ENCODE results near the gene MCAT. TPM values are rescaled to one million over a fixed set of nuclear protein-coding genes. Genes with fewer than 3 reads are reported as not detected.

The MCAT gene, protein sequence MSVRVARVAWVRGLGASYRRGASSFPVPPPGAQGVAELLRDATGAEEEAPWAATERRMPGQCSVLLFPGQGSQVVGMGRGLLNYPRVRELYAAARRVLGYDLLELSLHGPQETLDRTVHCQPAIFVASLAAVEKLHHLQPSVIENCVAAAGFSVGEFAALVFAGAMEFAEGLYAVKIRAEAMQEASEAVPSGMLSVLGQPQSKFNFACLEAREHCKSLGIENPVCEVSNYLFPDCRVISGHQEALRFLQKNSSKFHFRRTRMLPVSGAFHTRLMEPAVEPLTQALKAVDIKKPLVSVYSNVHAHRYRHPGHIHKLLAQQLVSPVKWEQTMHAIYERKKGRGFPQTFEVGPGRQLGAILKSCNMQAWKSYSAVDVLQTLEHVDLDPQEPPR
- polyA plus RNA-seq (2013) = 16.7 TPM

DNA sequence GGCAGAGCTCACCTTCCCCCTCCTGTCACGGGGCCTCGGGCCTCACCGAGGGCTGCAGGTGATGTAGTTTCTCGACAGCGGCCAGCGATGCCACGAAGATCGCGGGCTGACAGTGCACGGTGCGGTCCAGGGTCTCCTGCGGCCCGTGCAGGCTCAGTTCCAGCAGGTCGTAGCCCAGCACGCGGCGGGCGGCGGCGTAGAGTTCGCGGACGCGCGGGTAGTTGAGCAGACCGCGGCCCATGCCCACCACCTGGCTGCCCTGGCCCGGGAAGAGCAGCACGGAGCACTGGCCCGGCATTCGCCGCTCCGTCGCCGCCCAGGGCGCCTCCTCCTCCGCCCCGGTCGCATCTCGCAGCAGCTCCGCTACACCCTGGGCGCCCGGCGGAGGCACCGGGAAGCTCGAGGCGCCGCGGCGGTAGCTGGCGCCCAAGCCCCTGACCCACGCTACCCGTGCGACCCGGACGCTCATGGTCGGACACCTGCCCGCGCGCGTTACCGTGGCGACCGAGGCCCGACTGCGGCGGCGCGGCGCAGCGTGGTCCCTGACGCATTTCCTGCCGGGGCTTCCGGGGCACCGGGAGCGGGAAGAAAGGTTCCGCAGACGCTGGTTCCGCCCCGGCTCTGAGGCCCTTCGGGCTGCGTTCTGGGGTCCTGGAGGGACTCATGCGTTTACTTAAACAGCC is at the start of gene MCAT:
MCAT (minus strand) TSS at position 519 of the 683 bp plus-strand sequence; CDS start at position 469, 50 bp downstream.
- WGBS (ENCODE audit: insufficient coverage) = under 1% methylated on average over 83 of the region's 83 CpGs
- peak; percentile 34 to 80 (median 79) for DNase-seq
- H3K27me3 ChIP-seq (replicated peaks in 2 of 5; ENCODE audit: control insufficient read depth in 4 of 5, insufficient read depth in 5 of 5, low read length in 4 of 5) = no peaks in the 10 kb centered on the region
- H3K9me3 ChIP-seq (ENCODE audit: control extremely low read depth in 1 of 5, control insufficient read depth in 4 of 5, insufficient read depth in 2 of 5, low read depth in 1 of 5, low read length in 4 of 5) = no peaks in the 10 kb centered on the region
- ChIA-PET POLR2A (no interaction called here), CTCF (interaction anchor here (0.6 to 1.4 kb wide), 3 partner anchors 22 to 55 kb away, joined by 3 to 6 read pairs (median 4); partner anchors contain the start of gene BIK)
- H3K36me3 ChIP-seq (ENCODE audit: control insufficient read depth in 4 of 4, insufficient read depth in 4 of 4, low read length in 3 of 4) = peaks cover 7 to 31% (median 27%) of the 10 kb centered on the region in 4 experiments
- peaks cover 0 to 36% (median 25%) of the 10 kb centered on the region in 4 experiments for H3K4me1 ChIP-seq (ENCODE audit: control extremely low read depth in 1 of 4, control insufficient read depth in 4 of 4, insufficient read depth in 4 of 4, low read length in 3 of 4)
- H3K27ac ChIP-seq (ENCODE audit: insufficient read depth in 1 of 2, low read depth in 1 of 2, low read length in 2 of 2, poor library complexity in 1 of 2, severe bottlenecking in 2 of 2) = peak within 1 kb of the TSS; percentile 81 to 88
- H3K4me3 ChIP-seq (ENCODE audit: control insufficient read depth in 1 of 7, extremely low read depth in 1 of 7, insufficient read depth in 4 of 7, low read depth in 2 of 7, low read length in 6 of 7) = peak within 1 kb of the TSS; percentile 43 to 82 (median 79)

DNA sequence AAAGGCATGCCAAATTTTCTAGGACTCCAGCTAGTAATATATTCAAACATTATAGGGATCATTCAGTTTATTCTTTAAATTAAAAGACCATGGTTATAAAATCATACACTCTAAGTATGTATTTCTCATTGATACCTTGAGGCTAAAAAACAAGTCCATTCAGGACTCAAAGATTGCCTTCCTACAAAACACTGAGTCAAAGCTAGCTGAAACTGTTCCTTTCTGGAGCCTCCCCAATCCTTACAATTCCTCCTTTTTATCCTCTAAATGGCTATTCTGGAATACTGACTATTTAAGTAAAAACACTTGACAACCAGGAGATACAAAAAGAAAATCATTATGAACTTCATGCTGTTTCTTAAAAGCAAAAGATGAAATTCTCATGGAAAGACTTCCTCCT is 48.6 kb upstream of the MCAT start:
- ChIA-PET POLR2A (no interaction called here), CTCF (interaction anchor here (0.6 to 1.0 kb wide), 2 partner anchors 33 to 39 kb away, joined by 5 to 7 read pairs; no protein-coding TSS in a partner anchor)
- H3K27ac ChIP-seq (ENCODE audit: insufficient read depth in 1 of 2, low read depth in 1 of 2, low read length in 2 of 2, poor library complexity in 1 of 2, severe bottlenecking in 2 of 2) = no peak overlapping the region
- H3K4me1 ChIP-seq (ENCODE audit: control extremely low read depth in 1 of 4, control insufficient read depth in 4 of 4, insufficient read depth in 4 of 4, low read length in 3 of 4) = peaks cover 2 to 7% (median 4%) of the 10 kb centered on the region in 4 experiments
- no peaks in the 10 kb centered on the region for H3K36me3 ChIP-seq (ENCODE audit: control insufficient read depth in 4 of 4, insufficient read depth in 4 of 4, low read length in 3 of 4)
- no peaks in the 10 kb centered on the region for H3K27me3 ChIP-seq (replicated peaks in 2 of 5; ENCODE audit: control insufficient read depth in 4 of 5, insufficient read depth in 5 of 5, low read length in 4 of 5)
- DNase-seq = no peak
- peaks cover 0 to 11% (median 0%) of the 10 kb centered on the region in 5 experiments for H3K9me3 ChIP-seq (ENCODE audit: control extremely low read depth in 1 of 5, control insufficient read depth in 4 of 5, insufficient read depth in 2 of 5, low read depth in 1 of 5, low read length in 4 of 5)
- no peak overlapping the region for H3K4me3 ChIP-seq (ENCODE audit: control insufficient read depth in 1 of 7, extremely low read depth in 1 of 7, insufficient read depth in 4 of 7, low read depth in 2 of 7, low read length in 6 of 7)

DNA sequence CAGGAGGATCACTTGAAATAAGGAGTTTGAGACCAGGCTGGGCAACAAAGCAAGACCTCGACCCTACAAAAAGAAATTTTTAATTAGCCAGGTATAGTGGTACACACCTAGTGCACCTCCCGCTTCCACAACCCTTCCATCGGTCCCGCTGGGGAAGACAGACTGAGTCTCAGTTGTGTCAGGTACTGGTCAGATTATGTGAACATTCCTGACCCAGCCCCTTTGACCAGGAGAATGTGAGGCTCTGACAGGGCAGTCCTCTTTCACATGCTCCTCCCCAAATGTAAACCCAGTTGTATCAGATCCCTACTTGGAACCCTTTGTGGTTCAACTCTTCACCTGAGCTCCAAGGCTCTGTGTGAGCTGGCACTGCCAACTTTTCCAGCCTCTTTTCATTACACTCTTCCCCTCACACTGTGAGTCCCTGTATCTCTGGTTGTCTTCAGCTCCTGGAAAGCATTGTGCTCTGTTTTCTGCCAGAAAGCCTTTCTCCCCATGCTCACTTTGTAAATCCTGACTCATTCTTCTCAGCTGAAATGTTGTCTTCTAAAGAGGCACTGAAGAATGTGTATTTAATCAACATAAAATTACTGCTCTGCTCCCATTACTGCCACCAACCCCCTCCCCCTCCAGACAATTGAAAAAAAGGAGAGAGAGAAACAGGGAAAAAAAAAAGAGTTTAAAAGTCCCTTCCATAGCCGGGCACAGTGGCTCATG is 45.8 kb upstream of the MCAT start:
- CTCF ChIA-PET = interaction anchor here (1.2 to 1.6 kb wide), 3 partner anchors 9 to 39 kb away, joined by 3 to 4 read pairs (median 3); no protein-coding TSS in a partner anchor
- peaks cover 0 to 11% (median 0%) of the 10 kb centered on the region in 5 experiments for H3K9me3 ChIP-seq (ENCODE audit: control extremely low read depth in 1 of 5, control insufficient read depth in 4 of 5, insufficient read depth in 2 of 5, low read depth in 1 of 5, low read length in 4 of 5)
- H3K27ac ChIP-seq (ENCODE audit: insufficient read depth in 1 of 2, low read depth in 1 of 2, low read length in 2 of 2, poor library complexity in 1 of 2, severe bottlenecking in 2 of 2) = no peak overlapping the region
- no peak for DNase-seq
- POLR2A ChIA-PET = no interaction called here
- H3K27me3 ChIP-seq (replicated peaks in 2 of 5; ENCODE audit: control insufficient read depth in 4 of 5, insufficient read depth in 5 of 5, low read length in 4 of 5) = no peaks in the 10 kb centered on the region
- no peak overlapping the region for H3K4me3 ChIP-seq (ENCODE audit: control insufficient read depth in 1 of 7, extremely low read depth in 1 of 7, insufficient read depth in 4 of 7, low read depth in 2 of 7, low read length in 6 of 7)
- H3K36me3 ChIP-seq (ENCODE audit: control insufficient read depth in 4 of 4, insufficient read depth in 4 of 4, low read length in 3 of 4) = peaks cover 0 to 6% (median 0%) of the 10 kb centered on the region in 4 experiments
- peaks cover 2 to 28% (median 21%) of the 10 kb centered on the region in 4 experiments for H3K4me1 ChIP-seq (ENCODE audit: control extremely low read depth in 1 of 4, control insufficient read depth in 4 of 4, insufficient read depth in 4 of 4, low read length in 3 of 4)
- 100% methylated on average over 1 of the region's 5 CpGs for WGBS (ENCODE audit: insufficient coverage)

DNA sequence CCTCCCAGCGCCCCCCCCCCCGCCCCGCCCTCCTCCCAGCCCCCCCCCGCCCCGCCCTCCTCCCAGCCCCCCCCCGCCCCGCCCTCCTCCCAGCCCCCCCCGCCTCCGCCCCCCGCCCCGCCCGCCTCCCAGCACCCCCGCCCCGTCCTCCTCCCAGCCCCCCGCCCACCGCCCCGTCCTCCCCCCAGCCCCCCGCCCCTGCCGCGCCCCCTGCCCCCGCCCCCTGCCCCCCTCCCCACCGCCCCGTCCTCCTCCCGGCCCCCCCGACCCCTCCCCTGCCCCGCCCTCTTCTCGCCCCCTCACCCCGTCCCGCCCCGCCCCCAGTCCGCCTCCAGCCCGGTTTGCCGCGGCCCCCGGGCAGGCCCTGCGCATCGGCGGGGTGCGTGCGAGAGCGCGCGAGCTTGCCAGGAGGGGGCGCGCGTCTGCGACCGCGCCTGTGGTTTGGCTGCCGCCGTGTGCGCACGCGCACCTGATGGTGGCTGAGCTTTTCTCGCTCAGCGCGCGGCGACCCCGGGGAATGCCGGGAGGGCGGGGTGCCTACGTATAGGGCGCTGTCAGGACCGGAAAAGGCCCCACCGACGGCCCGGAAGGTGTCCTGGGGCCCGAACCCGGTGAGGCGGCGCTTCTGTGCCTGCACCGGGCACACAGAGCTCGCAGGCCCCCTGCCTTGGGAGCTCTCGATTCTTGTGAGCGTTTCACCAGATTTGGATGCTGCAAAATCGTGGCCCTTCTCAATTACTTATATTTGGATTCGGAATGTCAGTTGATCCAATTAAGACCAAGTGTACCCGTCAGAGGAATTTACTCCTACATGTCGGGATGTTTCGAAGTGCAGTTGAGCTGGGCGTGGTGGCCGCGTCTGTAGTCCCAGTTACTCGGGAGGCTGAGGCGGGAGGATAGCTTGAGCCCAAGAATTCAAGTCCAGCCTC is 44.2 kb upstream of the MCAT start:
- Histone ChIP-seq H3K27me3 (replicated peaks in 2 of 5; ENCODE audit: control insufficient read depth in 4 of 5, insufficient read depth in 5 of 5, low read length in 4 of 5) (no peaks in the 10 kb centered on the region), H3K9me3 (ENCODE audit: control extremely low read depth in 1 of 5, control insufficient read depth in 4 of 5, insufficient read depth in 2 of 5, low read depth in 1 of 5, low read length in 4 of 5) (peaks cover 0 to 11% (median 0%) of the 10 kb centered on the region in 5 experiments), H3K4me3 (ENCODE audit: control insufficient read depth in 1 of 7, extremely low read depth in 1 of 7, insufficient read depth in 4 of 7, low read depth in 2 of 7, low read length in 6 of 7) (peak overlapping the region; percentile 40 to 80 (median 70)), H3K4me1 (ENCODE audit: control extremely low read depth in 1 of 4, control insufficient read depth in 4 of 4, insufficient read depth in 4 of 4, low read length in 3 of 4) (peaks cover 2 to 35% (median 27%) of the 10 kb centered on the region in 4 experiments), H3K36me3 (ENCODE audit: control insufficient read depth in 4 of 4, insufficient read depth in 4 of 4, low read length in 3 of 4) (peaks cover 0 to 20% (median 2%) of the 10 kb centered on the region in 4 experiments), H3K27ac (ENCODE audit: insufficient read depth in 1 of 2, low read depth in 1 of 2, low read length in 2 of 2, poor library complexity in 1 of 2, severe bottlenecking in 2 of 2) (peak overlapping the region; percentile 74 to 89)
- 6% methylated on average over 51 of the region's 86 CpGs for WGBS (ENCODE audit: insufficient coverage)
- ChIA-PET POLR2A (interaction anchor here (0.5 to 2.6 kb wide), 6 partner anchors 42 to 1562 kb away, joined by 3 to 9 read pairs (median 4); partner anchors contain the start of gene ARFGAP3), CTCF (interaction anchor here (0.7 to 1.8 kb wide), 12 partner anchors 13 to 366 kb away, joined by 3 to 8 read pairs (median 4); no protein-coding TSS in a partner anchor)
- DNase-seq = peak; percentile 92 to 96 (median 95)

DNA sequence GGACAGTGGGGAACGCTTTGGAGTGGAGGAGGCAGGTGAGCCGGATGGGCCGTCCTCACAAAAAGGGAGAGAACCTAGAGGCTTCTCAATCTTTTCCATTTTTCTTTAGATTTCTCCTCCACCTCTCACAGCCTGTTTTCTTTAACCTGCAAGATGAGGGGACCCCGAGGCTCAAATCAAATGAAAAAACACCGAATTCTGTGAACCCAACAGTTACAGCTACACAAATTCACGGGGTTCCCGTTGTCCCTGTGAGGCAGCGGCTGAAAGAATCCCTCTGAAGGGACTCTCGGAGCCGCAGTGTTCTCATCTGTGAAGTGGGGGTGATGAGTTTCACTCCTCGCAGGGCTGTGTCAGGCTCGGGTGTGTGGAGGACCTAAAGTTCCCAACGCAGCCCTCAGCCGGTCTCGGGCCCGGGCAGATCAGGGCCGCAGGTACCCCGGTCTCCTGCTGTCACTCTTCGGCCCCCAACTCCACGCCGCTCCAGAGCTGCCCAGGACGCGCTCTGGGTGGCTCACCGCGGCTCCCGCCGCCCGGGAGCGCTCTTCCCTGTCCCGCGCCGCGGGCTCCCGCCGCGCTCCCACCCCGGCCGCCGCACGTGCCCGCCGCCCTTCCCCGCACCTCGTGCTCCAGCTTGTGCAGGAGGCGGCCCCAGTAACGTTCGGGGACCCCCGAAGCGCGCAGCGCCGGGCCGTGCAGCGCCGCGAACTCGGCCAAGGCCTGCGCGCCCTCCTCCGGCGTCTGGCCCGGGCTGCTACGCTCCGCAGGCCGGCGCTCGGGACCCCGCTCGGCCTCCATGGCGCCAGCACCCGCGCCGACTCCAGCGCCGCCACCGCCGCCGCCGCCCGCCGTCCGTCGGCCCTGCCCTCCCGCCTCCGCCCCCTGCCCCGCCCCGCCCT is 43.3 kb upstream of the MCAT start, which contains the start of gene TTLL12:
TTLL12 (minus strand) TSS at position 863 of the 899 bp plus-strand sequence; CDS start at position 798, 65 bp downstream.
- peak; percentile 52 to 78 (median 56) for DNase-seq
- Histone ChIP-seq H3K36me3 (ENCODE audit: control insufficient read depth in 4 of 4, insufficient read depth in 4 of 4, low read length in 3 of 4) (peaks cover 0 to 28% (median 8%) of the 10 kb centered on the region in 4 experiments), H3K27ac (ENCODE audit: insufficient read depth in 1 of 2, low read depth in 1 of 2, low read length in 2 of 2, poor library complexity in 1 of 2, severe bottlenecking in 2 of 2) (peak within 1 kb of the TSS; percentile 74 to 89), H3K4me1 (ENCODE audit: control extremely low read depth in 1 of 4, control insufficient read depth in 4 of 4, insufficient read depth in 4 of 4, low read length in 3 of 4) (peaks cover 2 to 35% (median 27%) of the 10 kb centered on the region in 4 experiments), H3K27me3 (replicated peaks in 2 of 5; ENCODE audit: control insufficient read depth in 4 of 5, insufficient read depth in 5 of 5, low read length in 4 of 5) (no peaks in the 10 kb centered on the region), H3K4me3 (ENCODE audit: control insufficient read depth in 1 of 7, extremely low read depth in 1 of 7, insufficient read depth in 4 of 7, low read depth in 2 of 7, low read length in 6 of 7) (peak within 1 kb of the TSS; percentile 58 to 86 (median 73)), H3K9me3 (ENCODE audit: control extremely low read depth in 1 of 5, control insufficient read depth in 4 of 5, insufficient read depth in 2 of 5, low read depth in 1 of 5, low read length in 4 of 5) (peaks cover 0 to 10% (median 0%) of the 10 kb centered on the region in 5 experiments)
- 2% methylated on average over 50 of the region's 87 CpGs for WGBS (ENCODE audit: insufficient coverage)
- ChIA-PET CTCF (interaction anchor here (1.0 to 1.8 kb wide), 9 partner anchors 14 to 197 kb away, joined by 3 to 8 read pairs (median 4); no protein-coding TSS in a partner anchor), POLR2A (interaction anchor here (0.7 to 2.6 kb wide), 2 partner anchors 77 to 329 kb away, joined by 4 to 9 read pairs; partner anchors contain the start of gene ARFGAP3)
